Panc1 (cell line): ENCODE measurements around the gene PPP4R1. TPM values are rescaled to one million over a fixed set of nuclear protein-coding genes. Genes with fewer than 3 reads are reported as not detected.

Experiments used
- ATAC-seq: fragments of 200-7000 bp; cut with Tn5 transposase; 2 replicates; pipeline ENCODE4 v1.9.1; 2020; ENCODE audit warnings: mild to moderate bottlenecking, moderate library complexity
- BruUV-seq: library from RNA; stranded (reverse); fragments of 400-500 nt; replicated peaks from 2 replicates; lab custom pipeline; 2021; lab: Mats Ljungman, UMichigan
- CTCF ChIA-PET: fragments of 300-600 bp; sonication (Branson Sonifier 250); formaldehyde crosslinking; loops from one replicate; lab custom pipeline; 2022; ENCODE audit warnings: antibody characterized with exemption; lab: Charles Lee
- POLR2A ChIA-PET: fragments of 300-600 bp; sonication (Branson Sonifier 250); formaldehyde crosslinking; loops from one replicate; lab custom pipeline; 2022; ENCODE audit warnings: antibody characterized with exemption; lab: Charles Lee
- DNase-seq: peaks from one replicate; pipeline ENCODE4 v3.0.0-alpha.2; 2010; ENCODE audit warnings: low read depth, low spot score
- H3K27ac ChIP-seq: 2 replicates; pipeline ENCODE4 v1.5.1; 2011; ENCODE audit warnings: mild to moderate bottlenecking, low read length, inconsistent platforms
- H3K27me3 ChIP-seq: fragments of 200-500 bp; sonication (Bioruptor generic); 2 replicates; pipeline ENCODE4 v1.6.0; 2014; ENCODE audit warnings: low read length, inconsistent platforms; ENCODE audit not compliant: control insufficient read depth, insufficient read depth
- H3K36me3 ChIP-seq: fragments of 200-500 bp; sonication (Bioruptor generic); 2 replicates; pipeline ENCODE4 v1.5.1; 2014; ENCODE audit warnings: inconsistent platforms, mild to moderate bottlenecking, low read length, moderate library complexity; ENCODE audit not compliant: control insufficient read depth, insufficient read depth
- H3K4me1 ChIP-seq: 2 replicates; pipeline ENCODE4 v1.5.1; 2011; ENCODE audit warnings: inconsistent platforms, mild to moderate bottlenecking, low read length, moderate library complexity; ENCODE audit not compliant: control insufficient read depth, insufficient read depth
- H3K4me3 ChIP-seq, 2 experiments: 2 replicates each; pipeline ENCODE4 v1.5.1; 2011 to 2012; ENCODE audit warnings: low read depth in 2 of 2, low read length in 2 of 2, mild to moderate bottlenecking in 2 of 2, inconsistent platforms in 1 of 2, moderate library complexity in 1 of 2
- H3K9me3 ChIP-seq: fragments of 200-500 bp; sonication (Bioruptor generic); 2 replicates; pipeline ENCODE4 v1.5.1; 2014; ENCODE audit warnings: low read depth, mild to moderate bottlenecking, inconsistent platforms, low read length, moderate library complexity; ENCODE audit not compliant: control insufficient read depth, insufficient read depth
- CTCF ChIP-seq: fragments of 450-650 bp; IDR thresholded peaks from 2 replicates; pipeline ENCODE4 v1.5.1; 2017; ENCODE audit warnings: mild to moderate bottlenecking
- POLR2AphosphoS5 ChIP-seq: IDR thresholded peaks from 2 replicates; pipeline ENCODE4 v1.6.1; 2012; ENCODE audit warnings: mild to moderate bottlenecking, low read depth, low read length, moderate library complexity
- SIN3A ChIP-seq: IDR thresholded peaks from 2 replicates; pipeline ENCODE4 v1.6.1; 2012; ENCODE audit warnings: low read depth, mild to moderate bottlenecking, low read length, moderate library complexity, borderline replicate concordance; ENCODE audit not compliant: insufficient read depth
- TCF7L2 ChIP-seq: IDR thresholded peaks from 2 replicates; pipeline ENCODE4 v1.6.1; 2011; ENCODE audit warnings: mild to moderate bottlenecking, low read depth, low read length, inconsistent platforms
- in situ Hi-C: cut with HindIII; loops from 2 replicates; pipeline ENCODE4 v1.10.0; 2016; ENCODE audit warnings: low sequenced_read_pairs, low pct_unique_long_range_greater_than_20kb
- intact Hi-C: fragments of 100-400 bp; cut with micrococcal nuclease; formaldehyde crosslinking; loops from one replicate; pipeline ENCODE4 v1.10.0; 2022; ENCODE audit not compliant: unreplicated experiment
- total RNA-seq: library from RNA; stranded (reverse); gene quantifications from one replicate; pipeline ENCODE4 v1.2.1, GENCODE V29; 2021; ENCODE audit not compliant: unreplicated experiment
- TF ChIP-seq, protein P1 (sequence below), 2 experiments: IDR thresholded peaks; 2 replicates each; pipeline ENCODE4 v1.6.1; 2011 to 2012; ENCODE audit warnings: low read depth in 2 of 2, control low read depth in 1 of 2, low read length in 1 of 2, mild to moderate bottlenecking in 1 of 2, moderate library complexity in 1 of 2; ENCODE audit not compliant: insufficient read depth in 1 of 2

The PPP4R1 gene
- total RNA-seq, 1 experiment from 2014 or later = 80.6 TPM

DNA sequence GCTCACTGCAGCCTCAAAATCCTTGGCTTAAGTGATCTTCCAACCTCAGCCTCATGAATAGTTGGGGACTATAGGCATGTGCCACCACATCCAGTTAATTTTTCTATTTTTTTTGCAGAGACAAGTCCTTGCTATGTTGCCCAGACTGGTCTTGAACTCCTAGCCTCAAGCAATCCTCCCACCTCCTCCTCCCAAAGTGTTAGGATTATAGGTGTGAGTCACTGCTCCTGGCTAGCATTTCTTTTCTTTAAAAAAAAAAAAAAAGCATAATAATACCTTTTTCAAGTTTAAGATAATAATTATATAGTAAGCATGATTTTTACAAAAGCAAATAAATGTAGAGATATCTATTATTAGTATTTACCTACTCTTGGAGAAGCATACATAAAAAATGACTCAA is 36.1 kb downstream of the PPP4R1 start:
- DNase-seq (no peak), ATAC-seq (no peak)
- H3K4me3 ChIP-seq = no peak overlapping the region
- no peaks in the 10 kb centered on the region for H3K27me3 ChIP-seq
- no peak overlapping the region for H3K27ac ChIP-seq
- no TSS peak for BruUV-seq
- CTCF ChIA-PET = no interaction called here
- peaks cover 5% of the 10 kb centered on the region; the same call in 1 of the 2 replicates for H3K4me1 ChIP-seq
- no peaks in the 10 kb centered on the region for H3K9me3 ChIP-seq
- peaks cover 10% of the 10 kb centered on the region for H3K36me3 ChIP-seq
- in situ Hi-C loops = no loop called here
- intact Hi-C loops = loop anchor here (5.0 kb wide), 1 partner anchor 104 kb away; no protein-coding TSS in a partner anchor
- POLR2A ChIA-PET = interaction anchor here (0.6 kb wide), 1 partner anchor 42 kb away, joined by 7 read pairs; no protein-coding TSS in a partner anchor
- TF ChIP-seq POLR2AphosphoS5 (no peak), TCF7L2 (no peak), CTCF (no peak), SIN3A (no peak)
- TF ChIP-seq, protein P1, sequence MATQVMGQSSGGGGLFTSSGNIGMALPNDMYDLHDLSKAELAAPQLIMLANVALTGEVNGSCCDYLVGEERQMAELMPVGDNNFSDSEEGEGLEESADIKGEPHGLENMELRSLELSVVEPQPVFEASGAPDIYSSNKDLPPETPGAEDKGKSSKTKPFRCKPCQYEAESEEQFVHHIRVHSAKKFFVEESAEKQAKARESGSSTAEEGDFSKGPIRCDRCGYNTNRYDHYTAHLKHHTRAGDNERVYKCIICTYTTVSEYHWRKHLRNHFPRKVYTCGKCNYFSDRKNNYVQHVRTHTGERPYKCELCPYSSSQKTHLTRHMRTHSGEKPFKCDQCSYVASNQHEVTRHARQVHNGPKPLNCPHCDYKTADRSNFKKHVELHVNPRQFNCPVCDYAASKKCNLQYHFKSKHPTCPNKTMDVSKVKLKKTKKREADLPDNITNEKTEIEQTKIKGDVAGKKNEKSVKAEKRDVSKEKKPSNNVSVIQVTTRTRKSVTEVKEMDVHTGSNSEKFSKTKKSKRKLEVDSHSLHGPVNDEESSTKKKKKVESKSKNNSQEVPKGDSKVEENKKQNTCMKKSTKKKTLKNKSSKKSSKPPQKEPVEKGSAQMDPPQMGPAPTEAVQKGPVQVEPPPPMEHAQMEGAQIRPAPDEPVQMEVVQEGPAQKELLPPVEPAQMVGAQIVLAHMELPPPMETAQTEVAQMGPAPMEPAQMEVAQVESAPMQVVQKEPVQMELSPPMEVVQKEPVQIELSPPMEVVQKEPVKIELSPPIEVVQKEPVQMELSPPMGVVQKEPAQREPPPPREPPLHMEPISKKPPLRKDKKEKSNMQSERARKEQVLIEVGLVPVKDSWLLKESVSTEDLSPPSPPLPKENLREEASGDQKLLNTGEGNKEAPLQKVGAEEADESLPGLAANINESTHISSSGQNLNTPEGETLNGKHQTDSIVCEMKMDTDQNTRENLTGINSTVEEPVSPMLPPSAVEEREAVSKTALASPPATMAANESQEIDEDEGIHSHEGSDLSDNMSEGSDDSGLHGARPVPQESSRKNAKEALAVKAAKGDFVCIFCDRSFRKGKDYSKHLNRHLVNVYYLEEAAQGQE (IDR thresholded peaks at IDR 0.05; ENCODE audit: insufficient read depth in 1 of 2, low read depth in 2 of 2, low read length in 1 of 2) = no peak

- POLR2A ChIA-PET = no interaction called here
- no TSS peak for BruUV-seq
- intact Hi-C loops (loop anchor here (5.0 kb wide), 1 partner anchor 105 kb away; no protein-coding TSS in a partner anchor), in situ Hi-C loops (no loop called here)
- CTCF ChIA-PET = interaction anchor here (1.5 kb wide), 1 partner anchor 106 kb away, joined by 5 read pairs; no protein-coding TSS in a partner anchor
- no peaks in the 10 kb centered on the region for H3K9me3 ChIP-seq
- TF ChIP-seq, protein P1 (IDR thresholded peaks at IDR 0.05; ENCODE audit: insufficient read depth in 1 of 2, low read depth in 2 of 2, low read length in 1 of 2) = no peak
- no peak for TF ChIP-seq SIN3A
- TF ChIP-seq CTCF = no peak
- no peak for TF ChIP-seq TCF7L2
- no peak for TF ChIP-seq POLR2AphosphoS5
- H3K4me3 ChIP-seq = no peak overlapping the region
- DNase-seq (no peak), ATAC-seq (no peak)
- H3K36me3 ChIP-seq = peaks cover 12% of the 10 kb centered on the region
- H3K4me1 ChIP-seq = peaks cover 5% of the 10 kb centered on the region; the same call in 1 of the 2 replicates
- no peak overlapping the region for H3K27ac ChIP-seq
- H3K27me3 ChIP-seq = no peaks in the 10 kb centered on the region
Measured at GRCh38 chr18:9577361-9577760, 37.0 kb downstream of the PPP4R1 start.
